Nephron (organoid): ENCODE results near the gene ADAM8.

Experiments
- H3K27ac Mint-ChIP-seq, 3 experiments: 2 replicates each; pipeline ENCODE4 v1.8.0; 2020; ENCODE audit warnings: mixed read lengths in 3 of 3, mild to moderate bottlenecking in 2 of 3, moderate library complexity in 1 of 3
- H3K27me3 Mint-ChIP-seq: 2 replicates; pipeline ENCODE4 v1.8.0; 2021; ENCODE audit warnings: low read depth, mild to moderate bottlenecking, moderate library complexity, mixed read lengths
- H3K36me3 Mint-ChIP-seq: 2 replicates; pipeline ENCODE4 v1.8.0; 2020; ENCODE audit warnings: low read depth, mixed read lengths
- H3K4me1 Mint-ChIP-seq: 2 replicates; pipeline ENCODE4 v1.8.0; 2020; ENCODE audit warnings: mixed read lengths
- H3K4me3 Mint-ChIP-seq, 3 experiments: 2 replicates each; pipeline ENCODE4 v1.8.0; 2020; ENCODE audit warnings: mild to moderate bottlenecking in 3 of 3, mixed read lengths in 3 of 3, moderate library complexity in 2 of 3
- H3K9me3 Mint-ChIP-seq: 2 replicates; pipeline ENCODE4 v1.8.0; 2020; ENCODE audit warnings: mixed read lengths
- CTCF ChIP-seq, 3 experiments: fragments of 200-600 bp; sonication (generic); IDR thresholded peaks; one replicate each; pipeline ENCODE4 v1.5.0; 2021; ENCODE audit warnings: antibody characterized with exemption in 3 of 3; ENCODE audit not compliant: unreplicated experiment in 3 of 3

The ADAM8 gene

DNA sequence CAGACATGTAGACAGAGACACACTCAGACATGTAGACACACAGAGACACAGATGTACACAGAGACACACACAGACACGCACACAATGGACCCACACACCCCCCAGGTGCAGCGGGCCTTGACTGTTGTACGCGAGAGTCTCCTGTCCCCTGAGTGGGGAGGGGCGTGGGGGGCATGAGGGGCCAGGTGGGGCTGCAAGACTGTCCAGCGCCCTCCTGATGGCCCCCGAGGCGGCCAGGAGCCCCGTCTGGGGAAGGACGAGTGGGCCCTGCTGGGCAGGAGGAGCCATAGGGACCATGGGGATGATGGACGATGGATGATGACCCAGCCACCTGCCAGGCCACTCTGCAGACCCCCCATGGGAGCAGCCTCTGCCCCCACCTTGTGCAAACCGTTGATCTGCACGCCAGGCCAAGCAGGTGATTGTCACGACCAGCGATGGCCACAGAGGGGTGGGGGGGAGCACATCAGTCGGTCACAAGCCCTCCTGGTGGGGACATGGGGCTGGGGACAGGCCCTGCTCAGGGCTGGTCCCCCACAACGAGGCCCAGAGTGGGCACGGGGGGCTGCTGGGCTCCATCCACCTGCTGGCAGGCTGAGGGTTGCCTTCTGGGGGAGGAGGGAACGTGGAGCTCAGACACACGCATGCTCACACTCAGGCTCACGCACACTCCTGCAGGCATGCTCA is 27.4 kb downstream of the ADAM8 start:
- H3K4me1 Mint-ChIP-seq: peaks cover 5% of the 10 kb centered on the region
- TF ChIP-seq CTCF (IDR thresholded peaks at IDR 0.05; ENCODE audit: unreplicated experiment in 3 of 3): no peak
- H3K9me3 Mint-ChIP-seq: no peaks in the 10 kb centered on the region
- peak overlapping the region in 1 of 3 experiments; percentile 46 for H3K4me3 Mint-ChIP-seq
- H3K36me3 Mint-ChIP-seq: no peaks in the 10 kb centered on the region
- H3K27me3 Mint-ChIP-seq: peaks cover 23% of the 10 kb centered on the region
- H3K27ac Mint-ChIP-seq: no peak overlapping the region

GRCh38 chr10:133248334-133248715 is 28.3 kb downstream of the ADAM8 start:
- TF ChIP-seq CTCF (IDR thresholded peaks at IDR 0.05; ENCODE audit: unreplicated experiment in 3 of 3): no peak
- H3K9me3 Mint-ChIP-seq: no peaks in the 10 kb centered on the region
- H3K4me3 Mint-ChIP-seq: no peak overlapping the region
- no peaks in the 10 kb centered on the region for H3K36me3 Mint-ChIP-seq
- peaks cover 5% of the 10 kb centered on the region for H3K4me1 Mint-ChIP-seq
- H3K27ac Mint-ChIP-seq: no peak overlapping the region
- H3K27me3 Mint-ChIP-seq: peaks cover 29% of the 10 kb centered on the region

- Mint-ChIP-seq H3K27ac (no peak overlapping the region), H3K27me3 (peaks cover 34% of the 10 kb centered on the region), H3K4me1 (peaks cover 9% of the 10 kb centered on the region), H3K9me3 (no peaks in the 10 kb centered on the region), H3K4me3 (no peak overlapping the region), H3K36me3 (no peaks in the 10 kb centered on the region)
- TF ChIP-seq CTCF (IDR thresholded peaks at IDR 0.05; ENCODE audit: unreplicated experiment in 3 of 3): no peak
Measured at GRCh38 chr10:133247681-133248333, 28.9 kb downstream of the ADAM8 start.

- Mint-ChIP-seq H3K4me3 (no peak overlapping the region), H3K27ac (no peak overlapping the region), H3K27me3 (peaks cover 49% of the 10 kb centered on the region), H3K4me1 (peaks cover 9% of the 10 kb centered on the region), H3K9me3 (no peaks in the 10 kb centered on the region), H3K36me3 (no peaks in the 10 kb centered on the region)
- TF ChIP-seq CTCF (IDR thresholded peaks at IDR 0.05; ENCODE audit: unreplicated experiment in 3 of 3): no peak
Measured at GRCh38 chr10:133246236-133246626, 30.4 kb downstream of the ADAM8 start.

- no peaks in the 10 kb centered on the region for H3K36me3 Mint-ChIP-seq
- H3K27ac Mint-ChIP-seq: no peak overlapping the region
- no peak for TF ChIP-seq CTCF (IDR thresholded peaks at IDR 0.05; ENCODE audit: unreplicated experiment in 3 of 3)
Measured at GRCh38 chr10:133245439-133246235, 31.0 kb downstream of the ADAM8 start.

More at GRCh38 chr10:133245439-133246235, 31.0 kb downstream of the ADAM8 start:
- H3K4me1 Mint-ChIP-seq: peaks cover 9% of the 10 kb centered on the region
- no peak overlapping the region for H3K4me3 Mint-ChIP-seq
- H3K9me3 Mint-ChIP-seq: no peaks in the 10 kb centered on the region
- peaks cover 55% of the 10 kb centered on the region for H3K27me3 Mint-ChIP-seq
